CD14-positive monocyte (primary cell): ENCODE data around the gene CCNG2. TPM values are rescaled to one million over a fixed set of nuclear protein-coding genes. Genes with fewer than 3 reads are reported as not detected.

Experiments used
- DNase-seq, 3 donors: peaks; one replicate each; pipeline ENCODE4 v3.0.0-alpha.2; 2011 to 2022
- H2AFZ ChIP-seq: 2 replicates; pipeline ENCODE4 v1.6.0; 2012; ENCODE audit warnings: mild to moderate bottlenecking, low read depth, low read length, inconsistent platforms; ENCODE audit not compliant: insufficient read depth, poor library complexity, severe bottlenecking
- H3K27ac ChIP-seq, 2 donors: 1 replicate in 1 of 2; 2 replicates in 1 of 2; pipeline ENCODE4 v1.5.1; 2012 to 2013; ENCODE audit warnings: low read length in 2 of 2, control low read depth in 1 of 2, inconsistent platforms in 1 of 2, low read depth in 1 of 2, mild to moderate bottlenecking in 1 of 2
- H3K27me3 ChIP-seq, 2 donors: one replicate each; pipeline versions ENCODE4 v1.6.0 to v1.6.1; 2011 to 2013; ENCODE audit warnings: low read length in 2 of 2; ENCODE audit not compliant: control insufficient read depth in 2 of 2, insufficient read depth in 2 of 2
- H3K36me3 ChIP-seq, 2 donors: replicated peaks in 1 of 2; 1 replicate in 1 of 2; 2 replicates in 1 of 2; pipeline versions ENCODE4 v1.5.1 to v1.6.1; 2012 to 2013; ENCODE audit warnings: low read length in 2 of 2, control low read depth in 1 of 2, inconsistent platforms in 1 of 2, mild to moderate bottlenecking in 1 of 2; ENCODE audit not compliant: insufficient read depth in 2 of 2, control insufficient read depth in 1 of 2
- H3K4me1 ChIP-seq, 2 donors: 1 replicate in 1 of 2; 2 replicates in 1 of 2; pipeline versions ENCODE4 v1.5.1 to v1.6.1; 2012 to 2013; ENCODE audit warnings: low read length in 2 of 2, control low read depth in 1 of 2, inconsistent platforms in 1 of 2, mild to moderate bottlenecking in 1 of 2, moderate library complexity in 1 of 2; ENCODE audit not compliant: insufficient read depth in 2 of 2, control insufficient read depth in 1 of 2
- H3K4me2 ChIP-seq: replicated peaks from 2 replicates; pipeline ENCODE3; 2012; ENCODE audit warnings: low read length, moderate library complexity, mild to moderate bottlenecking; ENCODE audit not compliant: poor library complexity, severe bottlenecking; ENCODE audit errors: extremely low read depth
- H3K4me3 ChIP-seq, 3 experiments: fragments of 200-600 bp in 1 of 3; sonication (generic) in 1 of 3; replicated peaks in 1 of 3; 1 replicate in 2 of 3; 2 replicates in 1 of 3; pipeline ENCODE4 v1.5.1; 2011 to 2013; ENCODE audit warnings: low read length in 3 of 3, mild to moderate bottlenecking in 3 of 3, control low read depth in 2 of 3, low read depth in 2 of 3, inconsistent platforms in 1 of 3, moderate library complexity in 1 of 3
- H3K79me2 ChIP-seq: 2 replicates; pipeline ENCODE4 v1.6.0; 2012; ENCODE audit warnings: mild to moderate bottlenecking, control low read depth, inconsistent platforms, low read length, moderate library complexity; ENCODE audit not compliant: insufficient read depth
- H3K9ac ChIP-seq: 2 replicates; pipeline ENCODE4 v1.6.0; 2017; ENCODE audit warnings: low read length, mild to moderate bottlenecking; ENCODE audit not compliant: insufficient read depth, poor library complexity, severe bottlenecking
- H3K9me3 ChIP-seq, 2 donors: replicated peaks in 1 of 2; 1 replicate in 1 of 2; 2 replicates in 1 of 2; pipeline versions ENCODE4 v1.5.1 to v1.6.1; 2012 to 2013; ENCODE audit warnings: low read length in 2 of 2, control low read depth in 1 of 2; ENCODE audit not compliant: control insufficient read depth in 1 of 2, insufficient read depth in 1 of 2
- H4K20me1 ChIP-seq: 2 replicates; pipeline ENCODE4 v1.6.0; 2012; ENCODE audit warnings: mild to moderate bottlenecking, low read length, control low read depth, moderate library complexity; ENCODE audit not compliant: insufficient read depth
- H3K27ac Mint-ChIP-seq, 7 donors: one replicate each; pipeline ENCODE4 v1.8.0; 2020; ENCODE audit warnings: mild to moderate bottlenecking in 7 of 7, mixed read lengths in 7 of 7, moderate library complexity in 6 of 7, inconsistent platforms in 2 of 7
- H3K27me3 Mint-ChIP-seq, 3 donors: one replicate each; pipeline ENCODE4 v1.8.0; 2021 to 2022; ENCODE audit warnings: low read depth in 3 of 3, mild to moderate bottlenecking in 3 of 3, mixed read lengths in 3 of 3, moderate library complexity in 3 of 3, inconsistent platforms in 1 of 3
- H3K36me3 Mint-ChIP-seq, 2 donors: one replicate each; pipeline ENCODE4 v1.8.0; 2020; ENCODE audit warnings: mixed read lengths in 2 of 2, inconsistent platforms in 1 of 2, mild to moderate bottlenecking in 1 of 2
- H3K4me1 Mint-ChIP-seq: one replicate; pipeline ENCODE4 v1.8.0; 2020; ENCODE audit warnings: mild to moderate bottlenecking, mixed read lengths
- H3K4me3 Mint-ChIP-seq, 2 donors: one replicate each; pipeline ENCODE4 v1.8.0; 2020; ENCODE audit warnings: mild to moderate bottlenecking in 2 of 2, mixed read lengths in 2 of 2, moderate library complexity in 1 of 2
- H3K9me3 Mint-ChIP-seq, 7 donors: one replicate each; pipeline ENCODE4 v1.8.0; 2020 to 2022; ENCODE audit warnings: mixed read lengths in 7 of 7, mild to moderate bottlenecking in 6 of 7, moderate library complexity in 6 of 7, inconsistent platforms in 2 of 7
- WGBS: methylation state at CpG from one replicate; pipeline ENCODE4 v1.1.5; 2013; ENCODE audit warnings: missing lambda C conversion rate; ENCODE audit not compliant: insufficient coverage; 5-methylcytosine and 5-hydroxymethylcytosine counted together
- intact Hi-C, 2 donors: fragments of 100-400 bp; cut with micrococcal nuclease; formaldehyde crosslinking; loops; one replicate each; pipeline versions ENCODE4 v1.15.0 to v1.15.1; 2023
- polyA plus RNA-seq, 3 donors: library from polyadenylated mRNA; depleted of rRNA in 1 of 3; unstranded in 2 of 3; stranded (reverse) in 1 of 3; fragments of 300-500 nt in 2 of 3; fragments of >200 nt in 1 of 3; fragmentation: Illumina TruSeq in 2 of 3; gene quantifications; 1 replicate in 2 of 3; 2 replicates in 1 of 3; pipeline ENCODE4 v1.2.3, GENCODE V29; 2012 to 2021
- TF ChIP-seq, protein P1 (sequence below): fragments of 200-600 bp; IDR thresholded peaks from one replicate; pipeline ENCODE4 v1.8.0; 2022; ENCODE audit warnings: antibody characterized with exemption, mild to moderate bottlenecking

Gene CCNG2
- polyA plus RNA-seq, 3 donors: 17.6 to 26.4 (median 23.3) TPM

DNA sequence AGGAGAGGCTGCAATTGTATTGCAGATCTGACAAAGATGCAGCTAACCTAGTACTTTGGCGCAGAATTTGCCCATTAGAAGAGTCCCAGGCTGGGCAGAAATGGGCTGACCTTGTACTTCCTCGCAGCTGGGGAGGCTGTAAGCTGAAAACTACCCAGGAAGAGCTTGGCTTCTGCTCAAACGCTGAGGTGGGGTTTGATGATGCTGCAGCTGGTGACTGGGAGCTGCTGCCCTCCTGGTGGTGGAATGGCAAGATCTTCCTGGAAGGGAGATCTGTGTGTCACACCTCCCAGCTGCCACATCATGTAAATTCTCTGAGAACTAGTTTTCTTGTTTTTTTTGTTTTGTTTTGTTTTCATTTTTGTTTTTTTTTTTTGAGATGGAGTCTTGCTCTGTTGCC is 17.4 kb downstream of the CCNG2 start:
- Histone ChIP-seq H3K9me3 (no peaks in the 10 kb centered on the region), H3K4me3 (no peak overlapping the region), H3K27me3 (no peaks in the 10 kb centered on the region), H3K36me3 (peaks cover 15 to 16% of the 10 kb centered on the region in 2 donors), H3K27ac (no peak overlapping the region), H4K20me1 (peaks cover 4% of the 10 kb centered on the region), H3K4me1 (no peaks in the 10 kb centered on the region), H3K9ac (no peak overlapping the region), H3K79me2 (no peaks in the 10 kb centered on the region), H2AFZ (no peak overlapping the region), H3K4me2 (no peak overlapping the region)
- H3K36me3 Mint-ChIP-seq: peaks cover 17% of the 10 kb centered on the region in 2 donors
- no peak overlapping the region for H3K4me3 Mint-ChIP-seq
- no peak overlapping the region for H3K27ac Mint-ChIP-seq
- no peak for DNase-seq
- H3K9me3 Mint-ChIP-seq: no peaks in the 10 kb centered on the region
- TF ChIP-seq, protein P1, sequence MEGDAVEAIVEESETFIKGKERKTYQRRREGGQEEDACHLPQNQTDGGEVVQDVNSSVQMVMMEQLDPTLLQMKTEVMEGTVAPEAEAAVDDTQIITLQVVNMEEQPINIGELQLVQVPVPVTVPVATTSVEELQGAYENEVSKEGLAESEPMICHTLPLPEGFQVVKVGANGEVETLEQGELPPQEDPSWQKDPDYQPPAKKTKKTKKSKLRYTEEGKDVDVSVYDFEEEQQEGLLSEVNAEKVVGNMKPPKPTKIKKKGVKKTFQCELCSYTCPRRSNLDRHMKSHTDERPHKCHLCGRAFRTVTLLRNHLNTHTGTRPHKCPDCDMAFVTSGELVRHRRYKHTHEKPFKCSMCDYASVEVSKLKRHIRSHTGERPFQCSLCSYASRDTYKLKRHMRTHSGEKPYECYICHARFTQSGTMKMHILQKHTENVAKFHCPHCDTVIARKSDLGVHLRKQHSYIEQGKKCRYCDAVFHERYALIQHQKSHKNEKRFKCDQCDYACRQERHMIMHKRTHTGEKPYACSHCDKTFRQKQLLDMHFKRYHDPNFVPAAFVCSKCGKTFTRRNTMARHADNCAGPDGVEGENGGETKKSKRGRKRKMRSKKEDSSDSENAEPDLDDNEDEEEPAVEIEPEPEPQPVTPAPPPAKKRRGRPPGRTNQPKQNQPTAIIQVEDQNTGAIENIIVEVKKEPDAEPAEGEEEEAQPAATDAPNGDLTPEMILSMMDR: no peak
- peaks cover 0 to 3% (median 0%) of the 10 kb centered on the region in 3 donors for H3K27me3 Mint-ChIP-seq
- peaks cover 1% of the 10 kb centered on the region for H3K4me1 Mint-ChIP-seq
- WGBS: 100% methylated on average over 1 of the region's 3 CpGs
- intact Hi-C loops: no loop called here

GRCh38 chr4:77175201-77175611 is 18.2 kb downstream of the CCNG2 start:
- Mint-ChIP-seq H3K27ac (no peak overlapping the region), H3K4me3 (no peak overlapping the region), H3K27me3 (peaks cover 0 to 3% (median 0%) of the 10 kb centered on the region in 3 donors), H3K4me1 (peaks cover 6% of the 10 kb centered on the region), H3K9me3 (no peaks in the 10 kb centered on the region), H3K36me3 (peaks cover 9% of the 10 kb centered on the region in 2 donors)
- no peak overlapping the region for H2AFZ ChIP-seq
- intact Hi-C loops: no loop called here
- DNase-seq: no peak
- H3K9ac ChIP-seq: no peak overlapping the region
- no peak overlapping the region for H3K4me2 ChIP-seq
- no peak overlapping the region for H3K27ac ChIP-seq
- no peaks in the 10 kb centered on the region for H3K9me3 ChIP-seq
- WGBS: 40% methylated on average over 3 of the region's 3 CpGs
- peaks cover 8% of the 10 kb centered on the region in 2 donors for H3K36me3 ChIP-seq
- no peak overlapping the region for H3K4me3 ChIP-seq
- no peaks in the 10 kb centered on the region for H3K79me2 ChIP-seq
- H4K20me1 ChIP-seq: no peaks in the 10 kb centered on the region
- H3K27me3 ChIP-seq: no peaks in the 10 kb centered on the region
- TF ChIP-seq, protein P1: no peak
- peaks cover 0 to 4% of the 10 kb centered on the region in 2 donors for H3K4me1 ChIP-seq
